HG03108 (cell line): Measurements from ENCODE around the gene ELAVL3.

Experiments used
- ATAC-seq: cut with Tn5 transposase; IDR thresholded peaks from one replicate; pipeline ENCODE4 v1.9.1; 2021; ENCODE audit warnings: moderate library complexity; ENCODE audit not compliant: unreplicated experiment

Gene ELAVL3

DNA sequence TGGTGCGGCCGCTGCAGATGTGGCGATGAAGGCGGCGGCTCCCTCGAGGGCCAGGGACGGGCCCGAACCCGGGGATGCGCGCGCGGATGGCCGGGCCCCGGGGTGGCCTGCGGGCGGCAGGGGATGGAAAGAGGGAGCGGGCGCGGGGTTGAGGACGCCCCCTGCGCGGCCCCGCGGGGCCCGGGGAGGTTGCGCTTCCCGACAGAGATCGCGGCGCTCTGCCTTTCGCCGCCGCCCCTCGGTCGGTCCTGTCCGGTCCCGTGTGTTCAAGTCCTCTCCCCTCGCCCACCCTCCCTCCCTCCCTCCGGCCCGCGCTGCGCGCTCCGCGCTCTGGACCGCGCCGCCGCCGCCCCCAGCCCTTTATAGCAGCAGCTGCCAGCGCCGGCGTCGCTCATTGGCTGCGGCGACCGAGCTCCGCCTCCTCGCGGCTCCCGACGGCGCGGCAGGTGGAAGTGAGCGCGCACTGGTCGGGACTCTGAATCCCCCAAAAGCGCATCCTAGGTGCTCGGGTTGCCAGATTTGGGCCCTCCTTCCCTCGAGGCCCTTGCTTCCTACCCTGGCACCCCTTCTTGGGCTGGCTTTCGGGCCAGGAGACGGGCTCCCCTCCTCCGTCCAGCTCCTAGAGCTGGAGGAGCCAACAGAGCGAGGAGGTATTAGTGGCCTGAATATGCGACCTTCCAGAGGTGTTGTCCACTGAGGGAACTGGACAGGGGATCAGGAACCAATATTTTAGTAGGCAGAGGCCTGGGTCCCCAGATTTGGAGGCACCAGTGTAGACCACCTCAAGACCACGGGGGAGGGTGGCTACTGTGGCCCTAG, at the start of gene ELAVL3:
TSS of gene ELAVL3 (minus strand) at position 332 of the 819 bp plus-strand sequence. CDS start 438 bp downstream, outside the sequence.
- no peak for ATAC-seq

DNA sequence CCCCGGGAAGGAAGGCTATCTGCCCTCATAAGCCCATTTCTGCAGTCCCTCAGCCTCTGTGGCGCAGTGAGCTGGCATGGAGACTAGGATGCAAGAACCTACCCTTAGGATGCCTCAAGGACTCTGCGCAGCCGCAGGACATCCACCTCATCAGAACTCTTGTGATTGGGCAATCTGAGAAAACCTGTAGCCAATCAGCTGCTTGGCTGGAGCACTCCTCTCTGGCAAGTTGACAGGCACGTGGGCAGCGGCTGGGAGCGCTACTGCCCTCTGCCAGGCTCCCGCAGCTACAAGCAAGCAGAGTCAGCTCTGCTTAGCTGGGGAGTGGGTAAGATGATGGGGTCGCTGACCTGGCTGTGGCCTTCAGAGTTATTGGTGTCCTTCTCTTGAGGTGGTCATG, 49.6 kb upstream of the ELAVL3 start:
- no peak for ATAC-seq

DNA sequence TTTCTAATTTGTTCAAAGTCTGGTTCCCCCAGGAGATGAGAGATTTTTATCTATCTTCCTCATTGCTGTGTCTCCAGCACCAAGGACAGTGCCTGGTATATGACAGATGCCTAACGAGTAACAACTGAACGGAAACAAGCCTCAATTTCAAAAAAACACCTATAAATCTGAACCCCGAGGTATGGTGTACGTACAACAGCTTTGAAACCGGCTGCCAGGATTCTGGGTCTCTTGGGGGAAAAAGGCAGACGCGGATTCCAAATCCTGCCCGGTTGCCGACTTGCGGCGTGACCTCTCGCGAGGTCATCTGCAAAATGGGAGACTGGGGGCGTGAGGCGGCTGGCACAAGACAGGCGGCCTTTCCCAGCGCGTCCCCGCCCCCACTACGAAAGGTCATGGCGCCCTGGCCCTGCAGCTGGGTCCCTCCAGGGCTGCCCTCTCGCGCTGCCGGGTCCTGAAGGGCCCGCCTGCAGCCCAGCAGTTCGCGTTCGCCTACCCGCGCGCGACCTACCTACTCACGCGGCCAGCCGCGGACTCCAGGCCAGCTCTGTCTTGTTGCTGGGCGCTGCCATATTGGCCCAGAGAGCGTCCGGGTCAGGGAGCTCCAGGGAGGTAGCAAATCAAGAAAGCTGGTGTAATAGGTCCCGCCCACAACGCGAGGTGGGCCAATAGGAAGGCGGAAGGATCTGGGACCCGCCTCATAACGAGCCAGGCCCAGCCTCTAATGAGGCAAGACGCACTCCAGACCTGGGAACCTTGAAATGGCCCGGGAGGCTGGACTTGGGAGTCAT, 47.9 kb upstream of the ELAVL3 start, which contains the start of gene ECSIT:
TSS of gene ECSIT (minus strand) at position 584 of the 791 bp plus-strand sequence. CDS start 9,964 bp downstream, outside the sequence.
- ATAC-seq = peak; percentile 93

DNA sequence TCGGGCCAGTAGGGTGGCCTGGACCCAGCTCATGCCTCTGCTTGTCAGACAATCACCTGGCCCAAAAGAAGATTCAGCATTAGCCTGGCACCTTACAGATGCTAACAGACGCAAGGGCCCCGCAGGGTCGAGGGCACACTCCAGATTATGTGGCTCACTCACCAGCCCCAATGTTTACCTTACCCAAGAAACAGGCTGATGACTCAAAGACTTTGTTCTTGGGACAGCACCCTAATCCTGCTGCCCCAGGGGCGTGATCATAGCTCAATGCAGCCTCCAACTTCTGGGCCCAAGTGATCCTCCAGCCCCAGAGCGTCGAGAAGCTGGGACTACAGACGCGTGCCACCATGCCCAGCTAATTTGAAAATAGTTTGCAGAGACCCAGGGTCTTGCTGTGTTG, 38.3 kb upstream of the ELAVL3 start:
- ATAC-seq = no peak

DNA sequence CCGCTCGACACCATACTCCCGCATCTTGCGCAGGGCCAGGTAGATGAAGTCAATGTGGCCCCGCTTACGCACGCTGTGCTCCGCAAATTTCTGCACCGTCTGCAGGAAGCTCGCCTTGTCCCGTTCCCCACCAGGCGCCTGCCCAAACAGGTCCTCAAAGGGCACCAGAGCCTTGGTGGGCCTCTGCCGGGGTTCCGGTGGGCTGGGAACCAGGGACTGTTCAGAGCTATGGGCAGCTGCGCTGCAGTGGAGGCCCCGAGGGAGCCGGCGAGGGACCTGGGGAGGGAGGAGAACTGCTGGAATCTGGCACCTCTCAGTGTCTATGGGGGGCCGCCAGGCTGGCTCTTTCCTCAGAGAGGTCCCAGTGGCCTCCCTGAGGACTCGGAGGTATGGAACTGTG, 33.1 kb upstream of the ELAVL3 start:
- ATAC-seq = no peak

DNA sequence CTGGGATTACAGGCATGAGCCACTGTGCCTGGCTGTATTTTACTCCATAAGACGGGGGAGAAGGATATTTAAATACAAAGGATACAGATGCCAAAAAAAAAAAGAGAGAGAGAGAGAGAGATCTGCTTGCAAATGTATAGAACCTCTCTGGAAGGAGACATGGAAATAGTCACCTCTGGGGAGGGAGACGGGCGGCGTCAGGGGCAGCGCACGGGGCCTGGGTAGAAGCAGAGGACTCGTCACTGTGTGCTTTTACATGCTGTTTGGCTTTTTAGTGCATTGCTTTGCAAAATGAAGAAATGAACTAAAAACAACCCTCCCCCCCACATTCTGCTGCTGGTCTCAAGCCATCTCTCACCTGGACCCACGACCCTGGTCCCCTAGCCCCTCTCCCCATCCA, 29.6 kb upstream of the ELAVL3 start:
- ATAC-seq = no peak

DNA sequence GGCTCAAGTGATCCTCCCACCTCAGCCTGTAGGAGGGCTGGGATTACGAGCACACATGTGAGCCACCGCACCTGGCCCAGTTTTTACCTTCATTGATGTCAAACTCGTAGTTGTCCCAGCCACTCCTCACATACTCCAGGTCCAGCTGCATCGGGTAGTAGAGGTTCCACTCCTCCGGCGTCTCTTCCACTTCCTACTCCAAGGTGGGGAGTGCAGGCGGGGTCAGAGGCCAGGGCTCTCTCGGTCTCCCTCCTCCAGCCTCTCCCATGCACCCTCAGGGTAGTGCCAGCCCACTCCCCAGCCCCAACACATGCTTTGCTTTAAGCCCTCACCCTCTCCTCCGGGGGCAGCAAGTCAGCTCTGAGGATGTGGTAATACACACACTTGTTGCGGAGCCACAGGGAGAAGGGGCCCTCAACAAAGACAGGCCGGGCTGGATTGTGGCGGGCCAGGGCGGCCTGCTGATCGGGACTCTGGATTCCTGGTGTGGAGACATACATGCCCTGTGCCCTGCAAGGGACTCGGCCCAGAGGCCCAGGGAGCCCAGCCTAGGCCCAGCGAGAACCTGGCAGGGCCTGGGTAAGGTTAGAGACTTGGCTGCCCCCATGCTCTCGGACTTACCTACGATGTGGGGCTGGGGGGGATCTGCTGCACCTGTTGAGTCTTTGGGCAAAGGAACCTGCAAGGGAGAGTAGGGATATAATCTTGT, 26.7 kb upstream of the ELAVL3 start:
- ATAC-seq = no peak

DNA sequence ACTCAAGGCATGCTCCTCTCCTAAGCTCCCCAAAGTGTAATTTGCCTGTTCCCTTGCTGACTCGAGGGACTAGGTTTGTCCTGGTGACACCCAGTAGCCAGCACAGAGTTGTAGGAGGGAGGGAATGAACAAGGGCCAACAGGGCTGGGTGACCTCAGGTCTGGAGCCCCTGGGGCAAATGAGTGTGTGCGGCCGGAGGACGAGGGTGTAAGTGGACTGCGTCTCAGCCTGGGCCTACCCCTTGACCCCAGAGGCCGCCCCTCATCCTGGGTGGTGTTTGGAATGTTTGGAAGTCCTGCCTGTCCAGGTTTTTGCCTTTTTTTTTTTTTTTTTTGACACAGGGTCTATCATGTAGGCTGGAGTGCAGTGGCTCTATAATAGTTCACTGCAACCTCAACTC, 26.1 kb upstream of the ELAVL3 start:
- ATAC-seq = no peak

DNA sequence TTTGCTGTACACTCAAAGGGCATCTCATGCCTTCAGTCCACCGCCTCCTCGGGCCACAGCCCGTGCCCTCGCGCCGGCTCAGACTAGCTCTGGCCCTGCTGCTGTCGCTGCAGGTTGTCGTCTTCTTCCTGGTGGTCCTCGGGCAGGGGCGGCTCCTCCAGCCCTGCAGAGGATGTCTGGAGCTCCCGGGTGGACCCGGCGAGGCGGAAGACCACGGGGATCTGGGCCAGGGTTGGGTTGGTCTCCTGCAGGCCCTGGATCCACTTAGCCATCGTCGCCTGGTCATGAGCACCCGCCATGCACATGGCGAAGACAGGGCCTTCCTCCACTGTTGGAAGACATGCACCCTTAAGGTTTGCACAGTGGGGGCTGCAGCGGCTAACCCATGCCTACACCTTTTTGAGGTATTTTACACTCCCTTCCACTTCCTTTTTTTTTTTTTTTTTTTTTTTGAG, 25.3 kb upstream of the ELAVL3 start:
- ATAC-seq = peak; percentile 7

DNA sequence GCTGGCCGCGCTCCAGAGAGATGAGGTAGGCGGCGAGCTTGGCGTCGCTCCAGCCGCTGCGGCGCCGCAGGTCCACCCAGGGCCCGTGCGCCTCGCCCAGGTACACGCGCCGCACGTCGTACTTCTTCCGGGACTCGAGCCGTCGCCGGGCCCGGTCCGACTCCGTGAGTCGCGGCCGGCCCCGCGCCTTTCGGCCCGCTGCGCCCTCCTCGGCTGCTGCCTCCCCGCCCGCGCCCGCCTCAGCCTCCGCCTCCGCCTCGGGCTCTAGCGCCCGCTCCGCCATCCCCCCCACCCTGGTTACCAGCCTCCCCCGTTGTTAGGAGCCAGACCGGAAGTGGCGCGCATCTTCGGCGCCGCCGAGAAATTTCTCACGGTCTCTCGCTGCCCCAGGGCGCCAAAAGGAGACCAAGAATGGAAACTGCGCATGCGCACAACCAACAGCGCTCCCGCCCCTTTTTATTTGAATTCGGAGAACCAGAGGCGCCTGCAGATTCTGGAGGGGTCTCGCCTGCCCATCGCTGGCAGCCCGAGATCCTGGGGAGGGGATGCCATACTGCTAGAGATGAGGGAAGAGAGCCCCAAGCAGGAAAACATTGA, 24.8 kb upstream of the ELAVL3 start, which contains the start of gene ZNF653:
TSS of gene ZNF653 (minus strand) at position 336 of the 597 bp plus-strand sequence. CDS start at position 283, 53 bp downstream.
- peak; percentile 38 for ATAC-seq

DNA sequence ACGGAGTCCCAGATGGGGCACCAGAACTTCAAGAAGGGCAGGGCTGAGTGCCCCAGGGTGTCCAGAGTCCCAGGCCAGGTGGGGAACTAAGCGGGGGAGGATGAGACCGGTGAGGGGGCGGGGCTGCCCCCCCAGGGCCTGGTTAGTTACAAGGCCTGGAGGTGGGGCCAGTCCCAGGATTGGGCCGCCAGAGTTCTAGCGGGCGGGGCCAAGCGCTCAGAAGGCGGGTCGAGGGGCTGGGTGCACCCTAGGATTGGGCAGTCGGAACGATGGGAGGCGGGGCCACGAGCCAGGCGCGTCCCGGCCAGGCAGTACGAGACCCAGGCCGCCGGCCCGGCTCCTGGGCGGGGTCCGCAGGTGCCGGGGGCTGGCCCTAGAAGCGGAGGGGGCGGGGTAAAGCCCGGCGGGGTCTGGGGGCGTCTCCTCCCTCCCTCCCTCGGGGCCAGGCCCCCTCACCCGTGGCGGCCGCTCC, 24.2 kb upstream of the ELAVL3 start:
- peak; percentile 94 for ATAC-seq

DNA sequence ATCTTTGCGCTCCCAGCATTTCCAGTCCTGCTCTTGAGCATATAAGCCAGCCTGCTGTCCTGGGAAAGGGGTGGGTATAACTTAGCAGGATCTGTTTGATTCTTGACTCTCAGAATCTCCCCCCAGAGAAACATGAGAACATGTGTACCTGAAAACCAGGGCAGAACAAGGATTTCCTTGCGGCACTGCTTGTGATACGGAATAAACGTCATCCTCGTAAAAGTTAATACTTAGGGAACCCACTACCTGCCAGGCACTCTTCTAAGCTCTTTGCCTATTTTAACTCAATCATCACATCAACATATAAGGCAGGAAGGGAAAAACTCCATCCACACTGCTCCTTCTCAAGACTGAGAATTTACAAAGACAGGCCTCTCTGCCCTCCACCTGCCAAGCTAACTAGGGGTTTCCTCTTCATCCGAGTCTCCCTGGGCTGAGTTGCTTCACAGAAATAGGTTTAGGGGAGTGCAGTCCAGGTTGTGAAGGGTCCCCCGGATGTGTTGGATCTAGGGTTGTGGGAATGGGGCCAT, 23.7 kb upstream of the ELAVL3 start:
- no peak for ATAC-seq

DNA sequence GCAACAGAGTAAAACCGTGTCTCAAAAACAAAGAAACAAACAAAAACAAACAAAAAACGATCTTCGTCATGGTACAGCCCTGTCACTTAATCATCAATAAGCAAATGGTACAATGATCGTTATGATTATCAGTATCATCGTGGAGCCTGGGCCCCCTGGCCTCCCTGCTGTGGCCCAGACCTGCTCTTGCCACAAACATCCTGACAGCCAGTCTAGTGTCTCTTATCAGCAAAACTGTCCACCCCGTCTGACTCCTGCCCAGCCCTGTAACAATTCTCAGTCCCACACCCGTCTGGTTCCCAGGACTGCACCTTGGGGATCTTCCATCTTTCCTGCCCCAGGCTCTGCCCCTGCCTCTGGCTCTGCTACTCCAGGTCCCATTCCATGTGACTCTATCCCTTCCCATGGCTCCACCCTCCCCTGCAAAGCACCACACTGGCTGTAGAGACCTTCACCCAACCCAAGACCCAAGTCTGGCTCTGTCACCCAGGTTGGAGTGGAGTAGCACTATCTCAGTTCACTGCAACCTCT, 19.1 kb upstream of the ELAVL3 start:
- ATAC-seq = no peak

DNA sequence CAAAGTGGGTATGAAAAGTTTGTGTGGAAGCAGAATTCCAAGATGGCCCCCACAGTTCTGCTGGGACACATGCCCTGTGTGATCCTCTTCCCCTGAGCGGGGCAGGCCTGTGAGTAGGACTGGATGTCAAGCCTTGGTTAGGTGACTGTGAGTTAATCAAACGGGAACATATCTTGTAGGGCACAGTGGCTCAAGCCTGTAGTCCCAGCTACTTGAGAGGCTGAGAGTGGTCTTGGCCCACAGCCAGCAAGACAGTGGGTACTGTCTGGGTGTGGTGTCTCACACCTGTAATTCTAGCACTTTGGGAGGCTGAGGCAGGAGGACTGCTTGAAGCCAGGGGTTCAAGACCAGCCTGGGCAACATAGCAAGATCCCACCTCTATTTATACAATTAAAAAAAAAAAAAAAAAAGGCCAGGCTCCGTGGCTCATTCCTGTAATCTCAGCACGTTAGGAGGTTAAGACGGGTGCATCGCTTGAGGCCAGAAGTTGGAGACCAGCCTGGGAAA, 18.4 kb upstream of the ELAVL3 start:
- no peak for ATAC-seq

DNA sequence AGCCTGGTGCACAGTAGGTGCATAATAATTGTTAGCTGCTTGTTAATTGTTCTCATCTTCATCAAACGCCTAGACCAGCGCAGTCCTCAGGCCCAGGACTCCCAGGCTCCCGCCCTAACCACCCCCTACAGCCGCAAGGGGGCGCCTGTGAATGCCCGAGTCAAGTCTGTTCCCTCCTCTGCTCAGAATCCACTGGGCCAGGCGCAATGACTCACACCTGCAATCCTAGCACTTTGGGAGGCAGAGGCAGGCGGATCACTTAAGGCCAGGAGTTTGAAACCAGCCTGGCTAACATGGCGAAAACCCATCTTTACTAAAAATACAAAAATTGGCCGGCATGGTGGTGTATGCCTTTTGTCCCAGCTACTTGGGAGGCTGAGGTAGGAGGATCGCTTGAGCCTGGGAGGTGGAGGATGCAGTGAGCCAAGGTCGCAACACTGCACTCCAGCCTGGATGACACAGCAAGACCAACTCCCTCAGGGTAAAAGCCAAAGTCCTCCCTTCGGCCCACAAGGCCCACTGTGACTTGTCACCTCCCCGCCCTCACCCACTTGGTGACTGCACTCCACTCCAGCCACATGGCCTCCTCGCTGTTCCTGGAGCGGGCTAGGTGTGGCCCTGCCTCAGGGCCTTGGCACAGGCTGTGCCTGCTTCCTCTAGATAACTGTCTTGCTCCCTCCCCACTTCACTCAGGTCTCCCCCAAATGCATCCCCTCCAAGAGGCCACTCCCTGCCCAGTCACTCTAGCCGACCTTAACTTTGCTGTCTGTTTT, 15.7 kb upstream of the ELAVL3 start:
- ATAC-seq = no peak

DNA sequence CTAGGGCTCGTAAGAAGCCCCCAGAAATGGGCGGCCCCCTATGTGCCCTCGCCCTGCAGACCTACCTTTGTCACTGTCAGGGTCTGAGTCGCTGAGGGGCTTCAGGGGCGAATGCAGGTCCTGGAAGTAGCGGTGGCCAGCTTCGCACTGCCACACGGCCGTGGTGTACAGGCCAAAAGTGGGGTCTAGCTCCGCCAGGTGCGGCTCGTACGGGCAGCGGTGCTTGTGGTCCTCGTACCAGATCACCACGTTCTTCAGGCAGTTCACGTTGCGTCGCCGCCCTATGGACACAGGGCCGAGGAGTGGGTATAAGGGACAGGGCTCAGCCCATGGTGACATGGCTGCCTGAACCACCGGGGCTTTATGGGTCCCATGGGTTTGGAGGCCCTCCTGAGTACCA, 15.0 kb upstream of the ELAVL3 start:
- no peak for ATAC-seq

DNA sequence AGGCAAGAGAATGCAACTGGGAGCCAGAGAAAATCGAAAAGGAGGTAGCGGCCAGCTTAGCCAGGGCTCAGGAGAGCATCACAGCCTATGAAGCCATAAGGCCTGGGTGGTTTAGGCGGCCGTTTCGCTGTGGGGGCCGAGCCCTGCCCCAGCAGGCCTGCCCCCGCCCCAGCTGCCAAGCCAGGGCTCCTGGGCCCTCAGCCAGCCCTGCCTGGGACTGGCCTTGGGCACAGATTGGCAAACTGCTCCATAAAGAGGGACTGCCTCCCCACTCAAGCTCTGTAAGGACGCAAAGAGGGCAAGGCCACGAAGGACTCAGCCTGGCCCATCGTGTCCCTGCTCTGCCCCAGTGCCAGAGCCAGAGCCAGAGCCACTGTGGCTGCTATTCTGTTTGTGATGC, 14.6 kb upstream of the ELAVL3 start:
- no peak for ATAC-seq

DNA sequence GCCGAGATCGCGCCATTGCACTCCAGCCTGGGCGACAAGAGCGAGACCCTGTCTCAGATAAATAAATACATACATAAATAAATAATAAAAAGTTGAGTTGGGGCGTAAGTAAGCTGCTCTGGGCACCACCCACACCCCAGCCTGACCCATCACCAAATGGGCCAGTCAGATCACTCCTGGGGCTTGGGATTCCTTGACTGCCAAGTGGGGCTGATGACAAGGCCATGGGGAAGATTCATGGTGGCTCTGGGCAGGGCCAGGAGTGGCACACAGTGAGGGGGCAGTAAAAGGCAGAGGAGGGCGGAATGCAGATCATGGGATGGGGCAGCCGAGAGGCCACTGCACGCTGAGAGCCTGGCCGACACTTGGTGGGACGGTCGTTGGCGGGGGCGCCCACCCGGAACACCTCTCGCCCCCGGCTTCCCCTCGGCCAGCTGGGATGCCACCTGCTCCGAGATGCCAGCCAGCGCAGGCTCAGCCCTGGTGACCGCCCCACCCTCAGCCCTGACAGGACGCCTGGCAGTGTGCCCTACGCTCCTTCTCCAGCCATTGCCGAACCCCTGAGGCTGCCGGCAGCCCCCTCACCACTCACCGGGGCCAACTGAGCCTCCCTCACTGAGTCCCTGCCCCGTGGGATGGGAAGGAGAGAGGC, 13.9 kb upstream of the ELAVL3 start:
- ATAC-seq = no peak

DNA sequence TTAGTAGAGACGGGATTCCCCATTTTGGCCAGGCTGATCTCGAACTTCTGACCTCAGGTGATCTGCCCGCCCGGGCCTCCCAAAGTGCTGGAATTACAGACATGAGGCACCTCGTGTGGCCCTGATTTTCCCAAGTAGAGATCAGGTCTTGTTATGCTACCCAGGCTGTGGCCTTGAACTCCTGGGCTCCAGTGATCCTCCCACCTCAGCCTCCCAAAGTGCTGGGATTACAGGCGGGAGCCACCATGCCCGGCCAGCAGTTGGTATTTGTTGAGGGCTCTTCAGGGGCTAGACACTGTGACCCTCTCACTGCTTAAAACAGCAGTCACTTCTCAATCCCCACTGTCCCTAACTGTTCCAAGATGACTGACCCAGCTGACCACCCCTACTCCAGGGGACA, 8.5 kb upstream of the ELAVL3 start:
- ATAC-seq = no peak
